MG63 (cell line): ENCODE results near the gene RPS24. TPM values are rescaled to one million over a fixed set of nuclear protein-coding genes. Genes with fewer than 3 reads are reported as not detected.
"Not testable (repeated sequence)": the region's sequence is repeated elsewhere in the genome, so short reads cannot be mapped to it uniquely, and the experiment has no call there.

Experiments used
- DNase-seq: peaks from one replicate; pipeline ENCODE4 v3.0.0-alpha.2; 2020
- H3K27me3 ChIP-seq: fragments of 250-450 bp; sonication (Bioruptor Pico); 2 replicates; pipeline ENCODE4 v1.5.1; 2020; ENCODE audit warnings: mild to moderate bottlenecking, moderate library complexity
- H3K36me3 ChIP-seq: fragments of 250-450 bp; sonication (Bioruptor Pico); 2 replicates; pipeline ENCODE4 v1.5.1; 2020; ENCODE audit warnings: mild to moderate bottlenecking, moderate library complexity
- H3K4me3 ChIP-seq: fragments of 250-450 bp; sonication (Bioruptor Pico); 2 replicates; pipeline ENCODE4 v1.5.1; 2020; ENCODE audit warnings: mild to moderate bottlenecking, moderate library complexity
- H3K9me3 ChIP-seq: fragments of 250-450 bp; sonication (Bioruptor Pico); 2 replicates; pipeline ENCODE4 v1.5.1; 2020; ENCODE audit warnings: mild to moderate bottlenecking, moderate library complexity
- total RNA-seq: library from RNA; depleted of rRNA; stranded (reverse); fragments of >200 nt; shearing (Covaris generic); gene quantifications from 2 replicates; pipeline ENCODE4 v1.2.3, GENCODE V29; 2014; ENCODE audit warnings: low replicate concordance; rRNA removed

The RPS24 gene
- total RNA-seq, result 3,994 and 5,871 TPM in 2 replicates

DNA sequence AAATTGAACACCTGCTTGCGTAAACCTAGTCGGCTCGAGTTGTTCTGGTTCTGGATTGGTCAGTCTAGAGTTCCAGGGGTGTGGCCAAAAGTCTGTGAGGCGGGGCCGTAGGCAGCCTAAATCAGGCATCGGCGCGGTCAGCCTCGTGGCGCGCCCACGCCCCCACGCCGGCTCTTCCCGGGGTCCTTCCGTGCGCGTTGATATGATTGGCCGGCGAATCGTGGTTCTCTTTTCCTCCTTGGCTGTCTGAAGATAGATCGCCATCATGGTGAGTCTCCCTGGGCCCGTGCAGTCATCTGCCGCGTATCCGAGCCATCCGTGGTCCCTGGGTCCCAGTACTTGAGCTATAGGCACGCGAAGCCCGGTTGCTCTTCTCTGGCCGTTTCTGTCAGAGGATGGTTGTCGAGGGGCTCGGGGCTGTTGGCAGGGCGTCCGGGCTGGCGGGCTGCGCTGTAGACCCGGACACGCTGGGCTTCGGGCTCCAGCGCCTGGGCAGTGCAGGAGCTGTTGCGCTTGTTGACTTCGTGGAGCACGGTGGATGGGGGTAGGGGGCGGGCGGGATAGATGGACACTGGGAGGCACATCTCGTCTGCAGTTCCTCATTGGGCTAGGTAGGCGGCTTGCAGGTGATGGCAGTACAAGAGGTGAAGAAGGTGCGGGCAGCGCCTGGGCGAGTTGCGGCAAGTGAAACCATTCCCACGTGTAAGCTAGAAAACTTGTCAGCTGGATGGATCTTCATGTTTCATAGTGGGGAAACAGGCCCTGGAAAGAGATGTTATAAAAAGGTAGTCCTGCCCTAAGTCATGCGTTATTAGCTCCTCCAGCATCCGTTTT is at the start of gene RPS24:
Gene RPS24 (plus strand): TSS at position 227 of the 834 bp plus-strand sequence. CDS start 39 bp downstream, at position 266.
- H3K27me3 ChIP-seq, result no peaks in the 10 kb centered on the region
- peak within 1 kb of the TSS; percentile 83 for H3K4me3 ChIP-seq
- DNase-seq, result peak; percentile 93
- H3K36me3 ChIP-seq, result peaks cover 47% of the 10 kb centered on the region
- H3K9me3 ChIP-seq, result no peaks in the 10 kb centered on the region

DNA sequence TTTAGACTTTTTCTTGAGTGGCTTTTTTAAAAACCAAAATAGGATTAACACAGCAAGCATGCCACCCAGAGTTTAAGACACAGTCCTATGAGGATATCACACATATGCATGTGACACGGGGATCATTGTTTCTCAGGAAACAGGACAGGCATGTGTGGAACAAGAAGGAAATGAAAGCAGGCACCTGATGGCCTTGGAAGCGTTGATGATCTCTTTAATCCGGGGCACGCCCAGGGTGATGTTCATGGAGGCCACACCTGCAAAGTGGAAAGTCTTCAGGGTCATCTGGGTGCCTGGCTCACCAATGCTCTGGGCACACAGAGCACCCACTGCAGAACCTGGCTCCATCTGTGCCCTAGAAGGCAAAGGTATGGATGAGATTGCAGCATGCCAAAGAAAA is 48.7 kb upstream of the RPS24 start:
- DNase-seq, result no peak
- no peaks in the 10 kb centered on the region for H3K9me3 ChIP-seq
- no peaks in the 10 kb centered on the region for H3K27me3 ChIP-seq
- H3K36me3 ChIP-seq, result peaks cover 89% of the 10 kb centered on the region
- no peak overlapping the region for H3K4me3 ChIP-seq

GRCh38 chr10:77987671-77988255 is 45.9 kb upstream of the RPS24 start:
- Histone ChIP-seq H3K4me3 (no peak overlapping the region), H3K9me3 (no peaks in the 10 kb centered on the region), H3K36me3 (peaks cover 85% of the 10 kb centered on the region), H3K27me3 (no peaks in the 10 kb centered on the region)
- DNase-seq, result no peak

GRCh38 chr10:77989081-77989724 is 44.5 kb upstream of the RPS24 start:
- DNase-seq, result peak; percentile 30
- H3K36me3 ChIP-seq, result peaks cover 86% of the 10 kb centered on the region
- H3K9me3 ChIP-seq, result no peaks in the 10 kb centered on the region
- H3K27me3 ChIP-seq, result no peaks in the 10 kb centered on the region
- H3K4me3 ChIP-seq, result no peak overlapping the region

- Histone ChIP-seq H3K9me3 (no peaks in the 10 kb centered on the region), H3K27me3 (no peaks in the 10 kb centered on the region), H3K36me3 (peaks cover 80% of the 10 kb centered on the region), H3K4me3 (no peak overlapping the region)
- no peak for DNase-seq
These were observed 40.0 kb upstream of the RPS24 start for GRCh38 chr10:77993620-77994019.

DNA sequence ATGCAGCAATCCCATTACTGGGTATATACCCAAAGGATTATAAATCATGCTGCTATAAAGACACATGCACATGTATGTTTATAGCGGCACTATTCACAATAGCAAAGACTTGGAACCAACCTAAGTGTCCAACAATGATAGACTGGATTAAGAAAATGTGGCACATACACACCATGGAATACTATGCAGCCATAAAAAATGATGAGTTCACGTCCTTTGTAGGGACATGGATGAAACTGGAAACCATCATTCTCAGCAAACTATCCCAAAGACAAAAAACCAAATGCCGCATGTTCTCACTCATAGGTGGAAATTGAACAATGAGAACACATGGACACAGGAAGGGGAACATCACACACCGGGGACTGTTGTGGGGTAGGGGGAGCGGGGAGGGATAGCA is 34.9 kb upstream of the RPS24 start:
- not testable (repeated sequence) for H3K4me3 ChIP-seq, H3K27me3 ChIP-seq
- H3K36me3 ChIP-seq, result peaks cover 91% of the 10 kb centered on the region

DNA sequence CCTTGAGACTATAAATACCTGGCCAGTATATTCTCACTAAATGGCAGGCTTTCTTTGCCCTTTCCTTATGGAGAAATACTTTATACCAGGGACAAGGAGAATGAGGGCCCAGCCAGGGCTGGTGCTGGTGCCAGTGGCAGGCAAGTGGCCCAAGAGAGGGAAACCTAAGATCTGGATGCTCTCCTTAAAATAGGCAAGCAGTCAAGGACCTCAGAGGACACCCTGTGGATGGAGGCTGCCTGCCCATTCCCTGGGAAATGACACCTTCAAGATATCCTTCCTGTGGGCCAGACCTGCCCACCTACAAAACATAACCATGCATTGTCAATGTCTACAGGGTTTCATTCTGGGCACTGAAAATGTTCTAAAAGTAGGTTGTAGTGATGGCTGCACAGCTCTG is 33.5 kb upstream of the RPS24 start:
- H3K36me3 ChIP-seq, result peaks cover 92% of the 10 kb centered on the region
- no peak overlapping the region for H3K4me3 ChIP-seq
- no peaks in the 10 kb centered on the region for H3K9me3 ChIP-seq
- DNase-seq, result no peak
- no peaks in the 10 kb centered on the region for H3K27me3 ChIP-seq

More for the DNA sequence above, 34.9 kb upstream of the RPS24 start:
- not testable (repeated sequence) for H3K9me3 ChIP-seq, DNase-seq

DNA sequence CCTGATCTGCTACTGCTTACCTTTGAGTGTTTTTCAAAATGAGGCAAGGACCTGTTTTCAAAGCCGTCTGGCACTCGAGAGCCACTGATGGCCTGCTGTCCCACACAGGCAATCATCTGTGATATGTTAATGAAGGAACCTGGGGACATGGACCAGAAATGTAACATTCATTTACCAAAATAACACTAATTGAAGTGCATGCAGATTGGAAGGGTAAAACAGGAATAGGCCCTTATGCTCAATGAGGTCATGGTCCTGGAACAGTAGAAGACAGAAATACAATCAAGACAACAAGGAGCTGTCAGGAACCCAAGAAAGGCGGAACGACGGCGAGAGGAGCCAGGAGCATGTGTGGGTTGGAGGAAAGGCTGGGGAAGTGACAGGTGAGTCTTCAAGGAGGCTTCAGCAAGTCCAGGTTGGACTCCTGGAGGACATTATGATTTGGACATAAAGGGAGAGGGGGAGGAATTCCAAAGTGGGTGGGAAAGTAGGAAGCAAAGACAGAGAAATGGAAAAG is 32.6 kb upstream of the RPS24 start:
- no peak for DNase-seq
- H3K36me3 ChIP-seq, result peaks cover 96% of the 10 kb centered on the region
- no peaks in the 10 kb centered on the region for H3K27me3 ChIP-seq
- no peak overlapping the region for H3K4me3 ChIP-seq
- no peaks in the 10 kb centered on the region for H3K9me3 ChIP-seq

DNA sequence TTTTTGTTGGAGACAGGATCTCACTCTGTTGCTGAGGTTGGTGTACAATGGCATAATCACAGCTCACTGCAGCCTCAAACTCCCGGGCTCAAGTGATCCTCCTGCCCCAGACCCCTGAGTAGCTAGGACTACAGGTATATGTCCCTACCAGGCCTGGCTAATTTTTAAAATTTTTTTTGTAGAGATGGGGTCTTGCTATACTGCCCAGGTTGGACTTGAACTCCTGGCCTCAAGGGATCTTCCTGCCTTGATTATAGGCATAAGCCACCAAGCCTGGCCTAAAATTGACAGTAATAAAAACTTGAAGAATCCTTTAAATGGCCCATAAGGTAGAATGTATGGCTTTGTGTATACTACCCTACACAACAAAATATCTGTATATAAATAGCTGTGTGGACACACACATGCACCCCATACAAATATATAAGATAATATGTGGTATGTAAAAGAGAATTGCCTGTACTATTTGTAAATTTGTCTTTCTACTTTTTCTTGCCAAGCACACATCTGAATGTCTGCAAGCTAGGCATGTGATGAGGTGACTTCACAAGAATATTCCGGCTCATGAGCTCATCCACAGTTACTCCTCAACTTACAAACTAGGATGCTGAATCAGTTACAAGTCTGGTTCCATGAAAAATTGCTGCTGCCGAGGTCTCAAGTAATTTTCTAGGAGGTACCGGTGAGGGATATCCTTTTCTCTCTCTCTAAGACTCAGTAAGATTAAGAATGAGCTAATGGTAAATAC is 30.9 kb upstream of the RPS24 start:
- Histone ChIP-seq H3K27me3 (no peaks in the 10 kb centered on the region), H3K9me3 (no peaks in the 10 kb centered on the region), H3K4me3 (no peak overlapping the region), H3K36me3 (peaks cover 94% of the 10 kb centered on the region)
- DNase-seq, result no peak

- peaks cover 88% of the 10 kb centered on the region for H3K36me3 ChIP-seq
- H3K4me3 ChIP-seq, result no peak overlapping the region
- no peaks in the 10 kb centered on the region for H3K27me3 ChIP-seq
- H3K9me3 ChIP-seq, result no peaks in the 10 kb centered on the region
- no peak for DNase-seq
These were observed 29.2 kb upstream of the RPS24 start for GRCh38 chr10:78004215-78005026.

DNA sequence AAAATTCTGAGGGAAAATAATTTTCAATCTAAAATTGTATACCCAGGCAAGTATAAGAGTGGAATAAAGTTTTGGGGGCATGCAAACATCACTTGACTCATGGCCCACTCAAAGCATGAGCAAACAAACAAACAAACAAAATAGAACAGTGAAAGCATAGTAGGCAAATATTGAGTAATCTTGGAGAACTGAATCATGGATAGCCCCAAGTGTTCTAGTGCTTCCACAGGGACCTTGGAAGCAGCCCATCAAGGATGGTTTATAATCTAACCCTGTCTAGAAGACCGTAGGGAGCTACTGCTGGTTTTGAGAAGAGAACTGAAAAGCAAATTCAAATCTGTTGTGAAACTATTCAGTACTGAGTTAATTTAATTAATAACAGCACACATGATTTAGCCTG is 26.5 kb upstream of the RPS24 start:
- no peak overlapping the region for H3K4me3 ChIP-seq
- no peaks in the 10 kb centered on the region for H3K9me3 ChIP-seq
- H3K36me3 ChIP-seq, result peaks cover 87% of the 10 kb centered on the region
- DNase-seq, result no peak
- no peaks in the 10 kb centered on the region for H3K27me3 ChIP-seq

DNA sequence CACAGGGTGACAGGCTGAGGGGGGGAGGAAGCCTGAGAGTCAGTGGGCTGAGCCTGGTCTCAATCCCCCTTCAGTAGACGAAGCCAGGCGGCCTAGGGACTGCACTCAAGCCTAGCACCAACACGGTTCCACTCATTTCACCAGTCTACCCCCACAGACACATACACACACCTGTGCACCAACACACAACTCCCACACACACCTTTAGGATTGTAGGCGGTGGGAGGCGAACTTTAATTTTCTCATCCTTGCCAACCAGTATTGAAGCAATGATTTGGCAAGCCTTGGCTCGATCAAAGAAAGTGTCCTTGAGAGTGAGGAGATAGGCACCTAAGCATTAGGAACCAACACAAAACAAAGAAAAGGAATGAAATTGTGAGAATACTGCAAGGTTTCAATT is 24.0 kb upstream of the RPS24 start:
- Histone ChIP-seq H3K9me3 (no peaks in the 10 kb centered on the region), H3K27me3 (no peaks in the 10 kb centered on the region), H3K36me3 (peaks cover 86% of the 10 kb centered on the region), H3K4me3 (no peak overlapping the region)
- no peak for DNase-seq

GRCh38 chr10:78010278-78010677 is 23.4 kb upstream of the RPS24 start:
- no peak for DNase-seq
- Histone ChIP-seq H3K36me3 (peaks cover 86% of the 10 kb centered on the region), H3K9me3 (no peaks in the 10 kb centered on the region), H3K4me3 (no peak overlapping the region), H3K27me3 (no peaks in the 10 kb centered on the region)

GRCh38 chr10:78011065-78011464 is 22.6 kb upstream of the RPS24 start:
- Histone ChIP-seq H3K9me3 (no peaks in the 10 kb centered on the region), H3K4me3 (no peak overlapping the region), H3K27me3 (no peaks in the 10 kb centered on the region), H3K36me3 (peaks cover 86% of the 10 kb centered on the region)
- DNase-seq, result no peak

- no peak overlapping the region for H3K4me3 ChIP-seq
- no peak for DNase-seq
- H3K27me3 ChIP-seq, result no peaks in the 10 kb centered on the region
- no peaks in the 10 kb centered on the region for H3K9me3 ChIP-seq
- H3K36me3 ChIP-seq, result peaks cover 76% of the 10 kb centered on the region
These were observed 20.1 kb upstream of the RPS24 start for GRCh38 chr10:78013564-78013963.

GRCh38 chr10:78015546-78015945 is 18.1 kb upstream of the RPS24 start:
- DNase-seq, result no peak
- Histone ChIP-seq H3K9me3 (no peaks in the 10 kb centered on the region), H3K4me3 (no peak overlapping the region), H3K36me3 (peaks cover 76% of the 10 kb centered on the region), H3K27me3 (no peaks in the 10 kb centered on the region)
